HTR-8/SVneo (cell line): Measurements from ENCODE around the gene NXN.
"Not testable (repeated sequence)": the region's sequence is repeated elsewhere in the genome, so short reads cannot be mapped to it uniquely, and the experiment has no call there.

Source experiments
- DNase-seq: peaks from one replicate; pipeline ENCODE4 v3.0.0; 2011; ENCODE audit warnings: low spot score, mixed read lengths; ENCODE audit not compliant: insufficient read length
- FAIRE-seq: peaks from 2 replicates; lab custom pipeline; 2011; peaks lifted over from hg19 to GRCh38; lab: Jason Lieb, UNC

The NXN gene

DNA sequence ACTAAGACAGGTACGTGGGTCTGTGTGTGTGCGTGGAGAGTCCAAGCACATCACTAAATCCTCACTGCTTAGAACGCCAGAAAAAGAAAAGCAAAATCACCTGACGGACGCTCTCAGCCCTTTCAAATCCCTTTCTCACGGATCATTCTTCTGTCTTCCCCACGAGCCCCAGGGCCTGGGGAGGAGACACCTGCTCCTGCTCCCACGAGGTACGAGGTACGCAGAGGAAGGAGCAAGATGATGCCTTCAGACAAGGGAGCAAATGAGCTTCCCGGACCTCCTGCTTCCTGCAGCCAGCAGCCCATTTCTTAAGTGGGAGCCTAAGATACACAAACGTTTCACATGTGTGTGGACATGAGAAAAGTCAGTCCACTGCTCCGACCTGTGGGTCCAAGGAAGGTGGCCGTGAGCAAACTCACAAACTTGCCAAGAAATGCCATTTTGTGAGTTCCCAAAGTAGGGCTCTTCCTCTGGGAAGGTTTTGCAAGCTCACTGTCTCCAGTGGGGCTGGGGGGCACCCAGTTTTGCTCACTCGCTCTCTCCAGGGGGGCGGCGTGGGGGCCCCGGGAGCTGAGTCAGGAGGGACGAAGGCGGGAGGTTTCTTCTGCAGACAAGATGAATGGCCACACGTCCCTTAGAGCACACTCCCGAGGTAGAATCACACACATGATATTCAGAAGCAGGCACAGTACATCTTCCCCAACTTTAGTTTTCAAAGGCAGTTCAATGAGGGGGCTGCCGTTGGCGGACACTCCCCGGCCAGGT is 129.3 kb downstream of the NXN start:
- DNase-seq, result no peak
- no peak for FAIRE-seq

- DNase-seq (no peak), FAIRE-seq (no peak)
Observed at GRCh38 chr17:848402-848801, 131.2 kb downstream of the NXN start.

- no peak for DNase-seq
- FAIRE-seq, result no peak
Observed at GRCh38 chr17:846901-847843, 132.4 kb downstream of the NXN start.

DNA sequence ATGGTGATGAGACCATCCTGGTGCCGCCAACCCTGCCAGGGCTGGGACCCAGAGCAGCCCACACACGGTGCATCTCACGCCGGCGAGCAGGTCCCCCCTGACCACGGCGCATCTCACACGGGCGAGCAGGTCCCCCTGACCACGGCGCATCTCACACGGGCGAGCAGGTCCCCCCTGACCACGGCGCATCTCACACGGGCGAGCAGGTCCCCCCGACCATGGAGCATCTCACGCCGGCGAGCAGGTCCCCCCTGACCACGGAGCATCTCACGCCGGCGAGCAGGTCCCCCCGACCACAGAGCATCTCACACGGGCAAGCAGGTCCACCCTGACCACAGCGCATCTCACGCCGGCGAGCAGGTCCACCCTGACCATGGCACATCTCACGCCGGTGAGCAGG is 138.3 kb downstream of the NXN start:
- FAIRE-seq (peak; percentile 90), DNase-seq (no peak)

DNA sequence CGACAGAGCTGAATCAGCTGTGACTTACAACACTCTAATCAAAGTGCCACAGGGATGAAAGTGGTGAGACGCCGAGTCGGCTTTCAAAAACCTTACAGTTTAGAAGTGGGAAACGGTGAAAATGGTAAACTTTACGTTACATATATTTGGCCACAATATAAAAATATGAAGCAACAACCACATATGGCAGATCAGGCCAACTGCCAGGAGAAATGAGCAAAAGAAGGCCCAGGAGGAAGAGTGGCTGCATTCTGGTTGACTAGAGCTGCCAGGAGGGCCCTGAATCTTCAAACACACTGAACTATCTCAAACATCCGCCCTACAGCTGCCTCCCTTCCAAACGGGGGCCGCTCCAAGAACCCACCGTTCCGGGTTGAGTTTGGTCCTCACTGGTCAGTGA is 141.1 kb downstream of the NXN start:
- no peak for DNase-seq
- no peak for FAIRE-seq

- DNase-seq (peak; percentile 60), FAIRE-seq (peak; percentile 83)
Observed at GRCh38 chr17:836151-836550, 143.4 kb downstream of the NXN start.

GRCh38 chr17:835721-836120 is 143.9 kb downstream of the NXN start:
- FAIRE-seq, DNase-seq: not testable (repeated sequence)

DNA sequence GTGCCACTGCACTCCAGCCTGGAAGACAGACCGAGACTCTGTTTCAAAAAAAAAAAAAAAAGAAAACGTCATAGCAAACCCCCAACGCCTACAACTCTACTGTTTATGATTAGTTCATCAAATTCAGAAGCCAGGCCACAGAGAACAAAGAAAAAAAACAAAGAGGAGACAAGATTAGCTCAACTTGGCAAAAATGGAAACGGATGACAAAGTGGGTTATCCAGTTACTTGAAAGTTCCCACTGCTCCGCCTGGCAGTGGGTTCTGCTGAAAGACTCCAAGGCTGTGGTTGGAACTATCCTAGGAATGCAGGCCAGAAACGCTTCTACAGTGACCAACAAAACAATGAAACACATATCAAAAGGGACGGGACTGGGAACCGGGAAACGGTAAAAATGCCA is 144.3 kb downstream of the NXN start:
- FAIRE-seq (peak; percentile 71), DNase-seq (peak; percentile 91)

DNA sequence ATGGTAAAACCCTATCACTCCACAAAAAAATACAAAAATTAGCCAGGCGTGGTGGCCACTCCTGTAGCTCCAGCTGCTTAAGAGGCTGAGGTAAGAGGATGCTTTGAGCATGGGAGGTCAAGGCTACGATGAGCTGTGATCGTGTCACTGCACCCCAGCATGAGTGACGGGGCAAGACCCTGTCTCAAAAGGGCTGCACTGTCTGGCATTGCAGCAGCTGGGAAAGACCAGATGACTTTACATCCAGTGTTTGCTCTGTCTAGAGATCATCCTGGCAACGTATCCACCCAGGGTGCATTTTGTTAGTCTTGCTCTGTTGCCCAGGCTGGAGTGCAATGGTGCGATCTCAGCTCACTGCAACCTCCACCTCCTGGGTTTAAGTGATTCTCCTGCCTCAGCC is 145.4 kb downstream of the NXN start:
- DNase-seq (no peak), FAIRE-seq (no peak)

DNA sequence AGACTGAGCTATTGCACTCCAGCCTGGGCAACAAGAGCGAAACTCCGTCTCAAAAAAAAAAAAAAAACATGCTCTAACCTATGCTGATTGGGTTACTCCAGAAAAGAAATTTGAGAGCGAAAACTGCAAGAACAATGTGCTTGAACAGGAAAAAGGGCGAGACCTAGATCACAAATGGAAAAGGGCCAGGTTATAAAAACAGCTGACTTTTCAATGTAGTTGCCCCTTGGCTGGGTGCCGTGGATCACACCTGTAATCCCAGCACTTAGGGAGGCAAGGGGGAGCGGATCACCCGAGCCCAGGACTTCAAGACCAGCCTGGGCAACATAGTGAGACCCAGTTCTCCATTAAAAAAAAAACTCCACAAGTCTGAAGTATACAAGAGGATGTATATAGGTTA is 148.6 kb downstream of the NXN start:
- FAIRE-seq (no peak), DNase-seq (no peak)

DNA sequence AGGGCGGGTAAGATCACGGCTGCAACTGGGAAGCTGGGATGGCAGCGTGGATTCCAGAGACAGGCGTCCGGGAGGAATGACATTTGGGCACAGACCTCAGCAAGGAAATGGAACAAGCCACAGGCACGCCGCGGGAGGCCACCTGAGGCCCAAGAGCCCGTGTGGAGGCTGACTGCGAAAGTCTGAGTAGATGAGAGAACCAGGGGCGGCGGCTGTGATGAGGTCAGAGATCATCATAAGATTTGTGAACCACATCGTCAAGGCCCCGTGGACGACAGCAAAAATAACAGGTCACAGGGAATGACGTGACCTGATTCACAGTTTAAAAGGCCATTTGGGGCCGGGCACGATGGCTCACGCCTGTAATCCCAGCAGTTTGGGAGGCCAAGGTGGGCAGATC is 149.2 kb downstream of the NXN start:
- FAIRE-seq, result no peak
- no peak for DNase-seq

- DNase-seq, result not testable (repeated sequence)
Observed at GRCh38 chr17:829614-830013, 150.0 kb downstream of the NXN start.

GRCh38 chr17:828761-829160 is 150.8 kb downstream of the NXN start:
- DNase-seq (no peak), FAIRE-seq (no peak)

More at GRCh38 chr17:829614-830013, 150.0 kb downstream of the NXN start:
- not testable (repeated sequence) for FAIRE-seq

DNA sequence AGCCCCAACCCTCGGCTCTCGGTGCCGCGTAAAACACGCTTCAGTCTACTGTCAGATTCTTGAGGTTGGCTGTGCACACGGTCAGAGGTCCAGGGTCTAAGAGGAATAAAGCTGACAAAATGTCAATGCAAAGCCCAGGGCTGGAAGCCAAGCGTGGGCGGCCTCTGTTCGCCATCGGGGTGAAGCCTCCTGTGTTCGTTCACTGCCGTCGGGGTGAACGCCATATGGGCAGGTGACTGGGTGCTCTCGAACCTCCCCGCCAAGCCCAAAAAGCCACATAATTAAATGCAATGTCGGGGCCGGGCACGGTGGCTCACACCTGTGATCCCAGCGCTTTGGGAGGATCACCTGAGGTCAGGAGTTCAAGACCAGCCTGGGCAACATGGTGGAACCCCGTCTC is 152.8 kb downstream of the NXN start:
- no peak for FAIRE-seq
- DNase-seq, result no peak

GRCh38 chr17:825216-825615 is 154.4 kb downstream of the NXN start:
- no peak for DNase-seq
- no peak for FAIRE-seq

DNA sequence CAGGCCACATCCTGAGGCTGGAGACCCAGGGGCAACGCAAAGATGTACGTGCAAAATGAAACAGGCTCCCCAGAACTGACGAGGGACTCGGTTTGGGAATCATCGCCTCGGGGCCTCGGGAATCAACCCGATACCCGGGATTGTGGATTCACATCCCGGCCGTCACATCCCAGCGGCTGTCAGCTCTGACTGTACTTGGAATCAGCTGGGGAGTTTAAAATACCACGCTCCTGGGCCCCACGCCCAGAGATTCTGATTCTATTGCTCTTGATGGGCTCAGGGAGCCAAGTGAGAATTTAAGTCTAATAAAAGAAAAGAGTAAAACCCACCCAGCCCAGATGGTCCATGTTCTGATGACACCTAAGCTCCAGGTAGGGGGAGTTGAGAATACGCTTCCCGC is 155.2 kb downstream of the NXN start:
- FAIRE-seq (no peak), DNase-seq (no peak)

DNA sequence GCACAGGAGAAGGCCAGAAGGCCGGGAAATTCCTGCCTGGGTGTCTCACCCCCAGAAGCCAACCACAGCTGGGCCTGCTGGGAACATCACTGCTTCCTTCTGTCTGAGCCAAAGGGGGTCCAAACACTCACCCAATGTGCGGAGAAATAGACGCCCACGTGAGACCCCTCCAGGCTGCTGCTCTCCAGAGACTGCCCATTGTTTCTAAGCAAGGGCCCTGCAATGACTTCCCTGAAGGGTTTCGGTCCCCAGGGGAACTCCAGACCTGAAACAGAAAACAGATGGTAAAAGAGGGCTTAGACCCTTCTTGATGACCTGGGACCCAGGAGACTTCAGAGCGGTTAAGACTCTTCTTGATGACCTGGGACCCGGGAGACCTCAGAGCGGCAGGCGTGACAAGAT is 156.1 kb downstream of the NXN start:
- no peak for FAIRE-seq

DNA sequence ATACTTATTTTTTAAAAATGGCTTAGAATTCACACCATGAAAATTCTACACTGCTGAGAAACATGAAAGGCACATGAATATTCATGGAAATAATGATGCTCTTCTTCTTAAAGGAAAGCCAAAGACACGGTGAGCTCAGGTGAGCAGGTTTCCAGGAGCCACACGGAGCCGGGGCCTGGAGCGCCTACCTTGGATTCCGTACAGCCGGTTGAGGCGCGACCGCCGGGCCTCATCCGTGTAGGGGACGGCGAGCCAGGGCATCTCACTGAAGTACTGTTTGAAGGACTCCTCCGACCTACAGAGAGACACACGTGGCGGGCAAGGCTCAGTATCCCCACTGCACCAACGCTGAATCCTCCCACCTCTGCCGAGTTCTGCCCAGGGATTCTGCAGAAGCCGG is 160.3 kb downstream of the NXN start:
- DNase-seq, result no peak

More for the DNA sequence above, 156.1 kb downstream of the NXN start:
- no peak for DNase-seq

DNA sequence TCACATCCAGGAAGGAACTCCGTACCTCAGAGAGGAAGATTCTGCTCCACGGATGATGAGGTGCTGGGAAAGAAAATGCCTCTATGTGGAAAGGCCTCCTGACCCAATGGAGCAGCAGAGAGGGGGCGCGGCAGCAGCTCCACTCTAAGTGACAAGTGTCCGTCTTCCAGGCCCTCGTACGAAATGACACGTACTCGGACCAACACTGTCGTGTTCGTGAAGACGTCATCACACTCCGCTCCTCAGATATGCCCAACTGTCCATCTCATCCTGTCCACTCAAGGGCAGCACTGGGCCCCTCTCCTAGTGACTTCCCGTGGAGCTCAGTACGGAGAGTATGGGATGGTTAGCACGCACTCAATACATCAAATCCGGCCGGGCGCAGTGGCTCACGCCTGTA is 165.2 kb downstream of the NXN start:
- DNase-seq (no peak), FAIRE-seq (no peak)

More for the DNA sequence above, 160.3 kb downstream of the NXN start:
- FAIRE-seq, result no peak

GRCh38 chr17:812638-813204 is 166.9 kb downstream of the NXN start:
- FAIRE-seq (peak; percentile 99), DNase-seq (no peak)
